ENCODE measurements around the gene FBXL19.

DNA sequence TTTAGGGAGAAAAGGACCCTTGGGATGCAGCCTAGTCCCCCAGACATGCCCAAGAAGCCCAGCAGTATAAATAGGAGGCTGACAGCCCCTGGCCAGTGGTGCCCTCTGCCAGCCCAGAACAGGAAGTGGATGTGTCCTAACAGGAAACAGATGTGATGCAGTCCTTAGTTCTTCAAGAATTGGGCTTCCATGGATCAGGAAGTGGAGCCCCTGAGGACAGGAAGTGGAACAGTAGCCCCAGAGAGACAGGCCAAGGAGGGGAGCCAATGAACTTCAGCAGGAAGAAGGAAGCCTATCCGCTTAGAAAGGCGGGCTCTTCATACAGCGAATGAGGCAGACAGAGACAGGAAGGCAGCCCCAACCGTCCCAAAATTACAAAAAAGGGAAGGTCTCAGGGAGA lies 19.8 kb upstream of the FBXL19 start:
- TF ChIP-seq ZNF112 (tag by site-specific recombination; IDR thresholded peaks at IDR 0.05) = no peak
- no peak for TF ChIP-seq ZNF660 (tag by site-specific recombination; IDR thresholded peaks at IDR 0.05)
- TF ChIP-seq, protein P1, sequence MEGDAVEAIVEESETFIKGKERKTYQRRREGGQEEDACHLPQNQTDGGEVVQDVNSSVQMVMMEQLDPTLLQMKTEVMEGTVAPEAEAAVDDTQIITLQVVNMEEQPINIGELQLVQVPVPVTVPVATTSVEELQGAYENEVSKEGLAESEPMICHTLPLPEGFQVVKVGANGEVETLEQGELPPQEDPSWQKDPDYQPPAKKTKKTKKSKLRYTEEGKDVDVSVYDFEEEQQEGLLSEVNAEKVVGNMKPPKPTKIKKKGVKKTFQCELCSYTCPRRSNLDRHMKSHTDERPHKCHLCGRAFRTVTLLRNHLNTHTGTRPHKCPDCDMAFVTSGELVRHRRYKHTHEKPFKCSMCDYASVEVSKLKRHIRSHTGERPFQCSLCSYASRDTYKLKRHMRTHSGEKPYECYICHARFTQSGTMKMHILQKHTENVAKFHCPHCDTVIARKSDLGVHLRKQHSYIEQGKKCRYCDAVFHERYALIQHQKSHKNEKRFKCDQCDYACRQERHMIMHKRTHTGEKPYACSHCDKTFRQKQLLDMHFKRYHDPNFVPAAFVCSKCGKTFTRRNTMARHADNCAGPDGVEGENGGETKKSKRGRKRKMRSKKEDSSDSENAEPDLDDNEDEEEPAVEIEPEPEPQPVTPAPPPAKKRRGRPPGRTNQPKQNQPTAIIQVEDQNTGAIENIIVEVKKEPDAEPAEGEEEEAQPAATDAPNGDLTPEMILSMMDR (tag by site-specific recombination; IDR thresholded peaks at IDR 0.05) = no peak
- no peak for TF ChIP-seq ZNF571 (tag by site-specific recombination; IDR thresholded peaks at IDR 0.05)
- TF ChIP-seq, protein P2, sequence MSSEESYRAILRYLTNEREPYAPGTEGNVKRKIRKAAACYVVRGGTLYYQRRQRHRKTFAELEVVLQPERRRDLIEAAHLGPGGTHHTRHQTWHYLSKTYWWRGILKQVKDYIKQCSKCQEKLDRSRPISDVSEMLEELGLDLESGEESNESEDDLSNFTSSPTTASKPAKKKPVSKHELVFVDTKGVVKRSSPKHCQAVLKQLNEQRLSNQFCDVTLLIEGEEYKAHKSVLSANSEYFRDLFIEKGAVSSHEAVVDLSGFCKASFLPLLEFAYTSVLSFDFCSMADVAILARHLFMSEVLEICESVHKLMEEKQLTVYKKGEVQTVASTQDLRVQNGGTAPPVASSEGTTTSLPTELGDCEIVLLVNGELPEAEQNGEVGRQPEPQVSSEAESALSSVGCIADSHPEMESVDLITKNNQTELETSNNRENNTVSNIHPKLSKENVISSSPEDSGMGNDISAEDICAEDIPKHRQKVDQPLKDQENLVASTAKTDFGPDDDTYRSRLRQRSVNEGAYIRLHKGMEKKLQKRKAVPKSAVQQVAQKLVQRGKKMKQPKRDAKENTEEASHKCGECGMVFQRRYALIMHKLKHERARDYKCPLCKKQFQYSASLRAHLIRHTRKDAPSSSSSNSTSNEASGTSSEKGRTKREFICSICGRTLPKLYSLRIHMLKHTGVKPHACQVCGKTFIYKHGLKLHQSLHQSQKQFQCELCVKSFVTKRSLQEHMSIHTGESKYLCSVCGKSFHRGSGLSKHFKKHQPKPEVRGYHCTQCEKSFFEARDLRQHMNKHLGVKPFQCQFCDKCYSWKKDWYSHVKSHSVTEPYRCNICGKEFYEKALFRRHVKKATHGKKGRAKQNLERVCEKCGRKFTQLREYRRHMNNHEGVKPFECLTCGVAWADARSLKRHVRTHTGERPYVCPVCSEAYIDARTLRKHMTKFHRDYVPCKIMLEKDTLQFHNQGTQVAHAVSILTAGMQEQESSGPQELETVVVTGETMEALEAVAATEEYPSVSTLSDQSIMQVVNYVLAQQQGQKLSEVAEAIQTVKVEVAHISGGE (tag by site-specific recombination; conservative IDR thresholded peaks at IDR 0.05; ENCODE audit: low read depth) = peak; percentile 60
- TF ChIP-seq, protein P3, sequence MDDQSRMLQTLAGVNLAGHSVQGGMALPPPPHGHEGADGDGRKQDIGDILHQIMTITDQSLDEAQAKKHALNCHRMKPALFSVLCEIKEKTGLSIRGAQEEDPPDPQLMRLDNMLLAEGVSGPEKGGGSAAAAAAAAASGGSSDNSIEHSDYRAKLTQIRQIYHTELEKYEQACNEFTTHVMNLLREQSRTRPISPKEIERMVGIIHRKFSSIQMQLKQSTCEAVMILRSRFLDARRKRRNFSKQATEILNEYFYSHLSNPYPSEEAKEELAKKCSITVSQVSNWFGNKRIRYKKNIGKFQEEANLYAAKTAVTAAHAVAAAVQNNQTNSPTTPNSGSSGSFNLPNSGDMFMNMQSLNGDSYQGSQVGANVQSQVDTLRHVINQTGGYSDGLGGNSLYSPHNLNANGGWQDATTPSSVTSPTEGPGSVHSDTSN (CRISPR knock-in tag; IDR thresholded peaks at IDR 0.05) = no peak
- no peak for TF ChIP-seq ZNF266 (tag by site-specific recombination; IDR thresholded peaks at IDR 0.05; ENCODE audit: low read depth)
- no peak for TF ChIP-seq SALL2 (tag by site-specific recombination; IDR thresholded peaks at IDR 0.05; ENCODE audit: borderline replicate concordance)
